WTC11 (cell line): ENCODE data around the gene KDM4C. TPM values are rescaled to one million over a fixed set of nuclear protein-coding genes. Genes with fewer than 3 reads are reported as not detected.
A peak's percentile ranks its signal among the peaks of the same experiment; 100 is the strongest.

Experiments
- ATAC-seq: fragments of 200-7000 bp; cut with Tn5 transposase; 2 replicates; pipeline ENCODE4 v1.10.0; 2021; ENCODE audit warnings: mild to moderate bottlenecking, moderate library complexity
- CTCF ChIA-PET: fragments of 300-600 bp; sonication (Branson Sonifier 250); formaldehyde crosslinking; loops from one replicate; lab custom pipeline; 2021; ENCODE audit warnings: antibody characterized with exemption; lab: Charles Lee
- POLR2A ChIA-PET: fragments of 350-600 bp; sonication (Branson Sonifier 250); formaldehyde crosslinking; loops from one replicate; lab custom pipeline; 2021; ENCODE audit warnings: antibody characterized with exemption; lab: Charles Lee
- DNase-seq: peaks from one replicate; pipeline ENCODE4 v3.0.0; 2021; ENCODE audit warnings: low spot score
- H3K27ac Mint-ChIP-seq: 2 replicates; pipeline ENCODE4 v1.8.0; 2021; ENCODE audit warnings: mixed read lengths
- H3K27me3 Mint-ChIP-seq: 2 replicates; pipeline ENCODE4 v1.8.0; 2021; ENCODE audit warnings: low read depth, mild to moderate bottlenecking, moderate library complexity, mixed read lengths
- H3K36me3 Mint-ChIP-seq: 2 replicates; pipeline ENCODE4 v1.8.0; 2021; ENCODE audit warnings: mixed read lengths
- H3K4me1 Mint-ChIP-seq: 2 replicates; pipeline ENCODE4 v1.8.0; 2022; ENCODE audit warnings: mixed read lengths
- H3K4me3 Mint-ChIP-seq: 2 replicates; pipeline ENCODE4 v1.8.0; 2021; ENCODE audit warnings: mild to moderate bottlenecking, moderate library complexity, mixed read lengths
- H3K9me3 Mint-ChIP-seq: 2 replicates; pipeline ENCODE4 v1.8.0; 2021; ENCODE audit warnings: mixed read lengths
- ETV6 ChIP-seq: sonication (generic); formaldehyde crosslinking; IDR thresholded peaks from 2 replicates; pipeline ENCODE4 v1.8.1; 2022; ENCODE audit warnings: mild to moderate bottlenecking, missing genetic modification reagents
- FOXK1 ChIP-seq: sonication (generic); formaldehyde crosslinking; IDR thresholded peaks from 2 replicates; pipeline ENCODE4 v1.8.0; 2022; ENCODE audit warnings: mild to moderate bottlenecking, moderate library complexity, missing genetic modification reagents
- ZNF532 ChIP-seq: fragments of 250-450 bp; sonication (Bioruptor Pico); IDR thresholded peaks from 2 replicates; pipeline ENCODE4 v1.9.0; 2021; ENCODE audit warnings: mild to moderate bottlenecking, borderline replicate concordance
- total RNA-seq: library from RNA; stranded (reverse); gene quantifications from 3 replicates; pipeline ENCODE4 v1.2.3, GENCODE V29; 2021
- TF ChIP-seq, protein P1 (sequence below): fragments of 250-450 bp; sonication (Bioruptor Pico); conservative IDR thresholded peaks from 2 replicates; pipeline ENCODE4 v1.9.0; 2021; ENCODE audit warnings: mild to moderate bottlenecking
- TF ChIP-seq, protein P2 (sequence below): sonication (generic); formaldehyde crosslinking; IDR thresholded peaks from 2 replicates; pipeline ENCODE4 v1.8.1; 2022; ENCODE audit warnings: missing genetic modification reagents, borderline replicate concordance
- TF ChIP-seq, protein P3 (sequence below): sonication (generic); formaldehyde crosslinking; IDR thresholded peaks from 2 replicates; pipeline ENCODE4 v1.8.1; 2023; ENCODE audit warnings: mild to moderate bottlenecking, missing genetic modification reagents, borderline replicate concordance

Gene KDM4C
- total RNA-seq, 1 experiment from 2014 or later: 29.2 TPM

DNA sequence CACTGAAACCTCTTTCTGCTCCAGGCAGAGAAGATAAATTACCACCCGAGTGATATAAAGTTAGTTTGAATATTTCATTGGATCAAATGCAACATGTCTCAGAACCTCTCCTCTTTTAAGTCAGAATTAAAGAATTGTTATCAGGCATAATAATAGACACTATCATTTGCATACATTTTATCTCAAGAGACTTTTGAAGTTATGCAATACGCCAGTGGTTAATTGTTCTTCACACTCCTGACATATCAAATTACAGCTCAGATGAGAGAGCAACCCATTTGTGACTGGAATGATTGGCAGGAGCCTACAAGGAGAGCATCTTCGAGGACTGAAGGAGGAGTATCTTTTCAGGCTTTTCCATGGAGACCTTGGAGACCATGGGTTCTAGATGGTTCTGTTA is 452.2 kb downstream of the KDM4C start (continued):
- TF ChIP-seq, protein P1, sequence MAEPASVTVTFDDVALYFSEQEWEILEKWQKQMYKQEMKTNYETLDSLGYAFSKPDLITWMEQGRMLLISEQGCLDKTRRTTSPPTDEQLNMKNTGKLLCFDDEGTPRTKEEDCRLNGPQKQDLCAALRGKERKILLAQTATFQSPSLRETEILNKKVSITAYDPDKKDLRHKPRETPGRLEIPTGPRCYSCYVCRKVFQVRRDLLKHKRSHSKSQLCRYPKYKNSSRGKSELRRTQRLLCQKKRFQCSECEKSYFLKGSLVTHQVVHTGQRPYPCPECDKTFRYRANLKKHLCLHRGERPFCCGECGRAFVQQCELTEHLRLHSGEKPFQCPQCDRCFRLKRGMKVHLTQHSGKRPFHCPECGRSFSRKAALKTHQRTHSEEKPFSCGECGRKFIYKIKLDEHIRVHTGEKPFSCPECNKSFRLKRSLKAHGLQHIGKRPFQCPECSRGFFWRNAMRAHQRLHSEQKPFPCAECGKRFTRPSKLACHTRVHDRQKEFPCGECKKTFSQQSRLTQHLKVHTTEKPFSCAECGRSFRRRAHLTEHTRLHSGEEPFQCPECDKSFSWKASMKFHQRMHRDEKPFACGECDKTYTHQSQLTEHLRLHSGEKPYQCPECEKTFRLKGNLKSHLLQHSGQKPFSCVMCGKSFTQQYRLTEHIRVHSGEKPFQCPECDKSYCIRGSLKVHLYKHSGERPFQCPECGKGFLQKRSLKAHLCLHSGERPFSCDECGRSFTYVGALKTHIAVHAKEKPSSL (CRISPR knock-in tag): no peak
- TF ChIP-seq, protein P2, sequence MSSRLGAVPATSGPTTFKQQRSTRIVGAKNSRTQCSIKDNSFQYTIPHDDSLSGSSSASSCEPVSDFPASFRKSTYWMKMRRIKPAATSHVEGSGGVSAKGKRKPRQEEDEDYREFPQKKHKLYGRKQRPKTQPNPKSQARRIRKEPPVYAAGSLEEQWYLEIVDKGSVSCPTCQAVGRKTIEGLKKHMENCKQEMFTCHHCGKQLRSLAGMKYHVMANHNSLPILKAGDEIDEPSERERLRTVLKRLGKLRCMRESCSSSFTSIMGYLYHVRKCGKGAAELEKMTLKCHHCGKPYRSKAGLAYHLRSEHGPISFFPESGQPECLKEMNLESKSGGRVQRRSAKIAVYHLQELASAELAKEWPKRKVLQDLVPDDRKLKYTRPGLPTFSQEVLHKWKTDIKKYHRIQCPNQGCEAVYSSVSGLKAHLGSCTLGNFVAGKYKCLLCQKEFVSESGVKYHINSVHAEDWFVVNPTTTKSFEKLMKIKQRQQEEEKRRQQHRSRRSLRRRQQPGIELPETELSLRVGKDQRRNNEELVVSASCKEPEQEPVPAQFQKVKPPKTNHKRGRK (CRISPR knock-in tag): no peak

- no peaks in the 10 kb centered on the region for H3K9me3 Mint-ChIP-seq
- CTCF ChIA-PET: interaction anchor here (0.8 to 3.2 kb wide), 8 partner anchors 24 to 158 kb away, joined by 3 to 25 read pairs (median 6); no protein-coding TSS in a partner anchor
These were observed 453.3 kb downstream of the KDM4C start for GRCh38 chr9:7210854-7211637.

GRCh38 chr9:7211657-7212056 is 453.9 kb downstream of the KDM4C start:
- Mint-ChIP-seq H3K9me3 (no peaks in the 10 kb centered on the region), H3K36me3 (no peaks in the 10 kb centered on the region), H3K27ac (peak overlapping the region; percentile 30; the same call in 1 of the 2 replicates)
- ChIA-PET CTCF (interaction anchor here (0.8 to 3.2 kb wide), 6 partner anchors 23 to 159 kb away, joined by 3 to 25 read pairs (median 8); no protein-coding TSS in a partner anchor), POLR2A (no interaction called here)
- DNase-seq: no peak
- TF ChIP-seq ZNF532 (CRISPR knock-in tag): no peak
- TF ChIP-seq, all 79 proteins: peak for 0
- ATAC-seq: peak; percentile 62
- no peak overlapping the region for H3K4me3 Mint-ChIP-seq
- peaks cover 40% of the 10 kb centered on the region for H3K4me1 Mint-ChIP-seq
- peaks cover 52% of the 10 kb centered on the region for H3K27me3 Mint-ChIP-seq

More at GRCh38 chr9:7210854-7211637, 453.3 kb downstream of the KDM4C start:
- POLR2A ChIA-PET: no interaction called here
- ATAC-seq (peak; percentile 73), DNase-seq (no peak)
- Mint-ChIP-seq H3K4me3 (no peak overlapping the region), H3K27me3 (peaks cover 50% of the 10 kb centered on the region), H3K36me3 (no peaks in the 10 kb centered on the region), H3K4me1 (peaks cover 40% of the 10 kb centered on the region), H3K27ac (peak overlapping the region; percentile 30; the same call in 1 of the 2 replicates)
- TF ChIP-seq ETV6 (CRISPR knock-in tag) (0 out of 2 replicates have a peak, but pooled peaks have one; percentile 38), FOXK1 (CRISPR knock-in tag) (no peak)
- TF ChIP-seq, protein P3, sequence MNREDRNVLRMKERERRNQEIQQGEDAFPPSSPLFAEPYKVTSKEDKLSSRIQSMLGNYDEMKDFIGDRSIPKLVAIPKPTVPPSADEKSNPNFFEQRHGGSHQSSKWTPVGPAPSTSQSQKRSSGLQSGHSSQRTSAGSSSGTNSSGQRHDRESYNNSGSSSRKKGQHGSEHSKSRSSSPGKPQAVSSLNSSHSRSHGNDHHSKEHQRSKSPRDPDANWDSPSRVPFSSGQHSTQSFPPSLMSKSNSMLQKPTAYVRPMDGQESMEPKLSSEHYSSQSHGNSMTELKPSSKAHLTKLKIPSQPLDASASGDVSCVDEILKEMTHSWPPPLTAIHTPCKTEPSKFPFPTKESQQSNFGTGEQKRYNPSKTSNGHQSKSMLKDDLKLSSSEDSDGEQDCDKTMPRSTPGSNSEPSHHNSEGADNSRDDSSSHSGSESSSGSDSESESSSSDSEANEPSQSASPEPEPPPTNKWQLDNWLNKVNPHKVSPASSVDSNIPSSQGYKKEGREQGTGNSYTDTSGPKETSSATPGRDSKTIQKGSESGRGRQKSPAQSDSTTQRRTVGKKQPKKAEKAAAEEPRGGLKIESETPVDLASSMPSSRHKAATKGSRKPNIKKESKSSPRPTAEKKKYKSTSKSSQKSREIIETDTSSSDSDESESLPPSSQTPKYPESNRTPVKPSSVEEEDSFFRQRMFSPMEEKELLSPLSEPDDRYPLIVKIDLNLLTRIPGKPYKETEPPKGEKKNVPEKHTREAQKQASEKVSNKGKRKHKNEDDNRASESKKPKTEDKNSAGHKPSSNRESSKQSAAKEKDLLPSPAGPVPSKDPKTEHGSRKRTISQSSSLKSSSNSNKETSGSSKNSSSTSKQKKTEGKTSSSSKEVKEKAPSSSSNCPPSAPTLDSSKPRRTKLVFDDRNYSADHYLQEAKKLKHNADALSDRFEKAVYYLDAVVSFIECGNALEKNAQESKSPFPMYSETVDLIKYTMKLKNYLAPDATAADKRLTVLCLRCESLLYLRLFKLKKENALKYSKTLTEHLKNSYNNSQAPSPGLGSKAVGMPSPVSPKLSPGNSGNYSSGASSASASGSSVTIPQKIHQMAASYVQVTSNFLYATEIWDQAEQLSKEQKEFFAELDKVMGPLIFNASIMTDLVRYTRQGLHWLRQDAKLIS: no peak
